HEK293T (cell line): Measurements from ENCODE around the gene PYGO1.

Experiments
- CTBP1 ChIP-seq: fragments of 450-650 bp; IDR thresholded peaks from 2 replicates; pipeline ENCODE4 v1.6.1; 2016; ENCODE audit warnings: borderline replicate concordance
- ELF4 ChIP-seq: fragments of 450-650 bp; IDR thresholded peaks from 2 replicates; pipeline ENCODE4 v1.6.1; 2017; ENCODE audit warnings: antibody characterized with exemption
- FOXA1 ChIP-seq: fragments of 450-650 bp; IDR thresholded peaks from 2 replicates; pipeline ENCODE4 v1.6.1; 2016; ENCODE audit warnings: mild to moderate bottlenecking
- FOXM1 ChIP-seq: fragments of 450-650 bp; IDR thresholded peaks from 2 replicates; pipeline ENCODE4 v1.6.1; 2017; ENCODE audit warnings: mild to moderate bottlenecking, borderline replicate concordance
- HDGF ChIP-seq: fragments of 450-650 bp; IDR thresholded peaks from 2 replicates; pipeline ENCODE4 v1.6.1; 2017; ENCODE audit warnings: antibody characterized with exemption, borderline replicate concordance
- SP1 ChIP-seq: fragments of 450-650 bp; IDR thresholded peaks from 2 replicates; pipeline ENCODE4 v1.6.1; 2017
- TARDBP ChIP-seq: fragments of 450-650 bp; IDR thresholded peaks from 2 replicates; pipeline ENCODE4 v1.6.1; 2016

DNA sequence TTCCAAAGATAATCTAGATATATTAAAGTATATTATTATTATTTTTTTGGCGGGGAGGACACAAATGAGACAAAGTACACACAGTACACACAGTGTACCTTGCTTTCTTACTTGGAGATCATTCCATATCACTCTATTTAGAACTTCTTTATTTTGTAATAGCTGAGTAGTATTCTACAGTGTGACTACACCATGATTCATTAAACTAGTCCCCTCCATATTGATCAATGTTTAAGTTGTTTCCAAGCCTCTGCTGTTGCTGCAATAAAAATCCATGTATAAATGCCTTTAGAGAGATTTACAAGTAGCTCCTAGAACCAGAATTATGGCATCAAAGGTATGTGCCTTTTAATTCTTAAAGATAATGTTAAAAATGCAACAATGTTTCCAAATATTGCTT, 38.8 kb downstream of the PYGO1 start:
- TF ChIP-seq HDGF (no peak), ELF4 (no peak), TARDBP (no peak), FOXA1 (no peak), FOXM1 (no peak), SP1 (no peak), CTBP1 (no peak)
